ENCODE data around the gene TRMO. TPM values are rescaled to one million over a fixed set of nuclear protein-coding genes. Genes with fewer than 3 reads are reported as not detected.

TRMO gene
- total RNA-seq, 1 donor from 2014 or later = 18.5 TPM

DNA sequence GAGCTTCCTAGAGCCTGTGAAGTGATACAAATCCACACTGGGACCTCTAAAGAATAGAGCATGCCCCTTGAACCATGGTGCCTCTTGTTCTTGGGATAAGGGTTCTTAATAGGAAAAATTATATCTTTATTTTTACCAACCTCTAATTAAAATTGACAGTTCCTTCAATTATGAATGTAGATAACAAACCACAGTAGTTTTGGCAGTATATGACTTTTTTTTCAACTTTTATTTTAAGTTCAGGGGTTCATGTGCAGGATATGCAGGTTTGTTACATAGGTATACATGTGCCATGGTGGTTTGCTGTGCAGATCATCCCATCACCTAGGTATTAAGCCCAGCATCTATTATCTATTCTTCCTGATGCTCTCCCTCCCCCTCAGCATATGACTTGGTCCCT lies 14.7 kb upstream of the TRMO start:
- DNase-seq = no peak

DNA sequence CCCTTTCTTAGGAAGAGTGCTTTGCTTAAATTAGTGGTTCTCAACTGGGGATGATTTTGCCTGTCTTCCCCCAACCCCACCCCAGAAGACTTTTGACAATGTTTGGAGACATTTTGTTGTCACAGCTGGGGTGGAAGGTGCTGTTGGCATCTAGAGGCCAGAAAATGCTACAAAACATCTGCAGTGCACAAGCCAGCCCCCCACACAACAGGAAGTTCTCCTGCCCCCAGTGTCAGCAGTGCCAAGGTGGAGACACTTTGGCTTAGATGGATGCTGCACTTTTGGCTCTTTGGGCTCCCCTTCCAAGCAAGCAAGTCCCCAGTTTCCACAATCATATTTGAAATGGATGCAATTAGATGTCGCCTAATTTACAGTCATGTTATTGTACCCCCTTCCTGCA lies 13.0 kb upstream of the TRMO start:
- DNase-seq = no peak

DNA sequence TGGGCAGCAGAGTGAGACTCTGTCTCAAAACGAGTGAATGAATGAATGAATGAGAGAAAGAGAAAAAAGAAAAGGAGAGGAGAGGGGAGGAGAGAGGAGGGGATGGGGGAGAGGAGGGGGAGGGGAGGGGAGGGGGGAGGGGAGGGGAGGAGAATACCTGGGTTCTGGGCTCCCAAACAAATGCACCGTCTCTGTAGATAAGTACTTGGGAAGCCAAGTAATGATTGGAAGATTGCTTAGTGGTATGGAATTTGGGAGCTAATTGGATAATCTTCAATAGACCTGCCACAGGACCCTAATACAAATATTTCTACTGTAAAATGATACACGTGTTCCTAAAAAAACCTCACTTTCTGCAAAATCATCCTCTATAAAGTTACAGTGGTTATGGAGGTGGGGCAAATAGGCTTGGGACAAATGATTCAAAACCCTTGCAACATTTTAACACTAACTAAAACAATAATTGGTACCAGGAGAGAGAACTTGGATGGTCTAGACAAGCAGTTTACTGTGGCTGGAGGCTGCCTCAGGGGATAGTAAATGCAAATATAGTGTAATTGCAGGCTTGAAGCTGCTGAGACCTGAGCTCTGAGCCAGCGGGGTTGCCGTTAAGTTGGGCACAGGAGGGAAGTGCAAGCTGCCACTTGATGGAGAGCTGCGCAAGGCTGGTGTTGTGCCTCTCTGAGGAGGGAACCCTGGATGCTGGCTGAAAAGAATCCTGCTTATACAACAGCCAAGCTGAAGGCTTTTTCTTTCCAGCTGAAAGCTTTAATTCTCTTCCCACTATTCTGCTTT lies 12.2 kb upstream of the TRMO start:
- DNase-seq = no peak

DNA sequence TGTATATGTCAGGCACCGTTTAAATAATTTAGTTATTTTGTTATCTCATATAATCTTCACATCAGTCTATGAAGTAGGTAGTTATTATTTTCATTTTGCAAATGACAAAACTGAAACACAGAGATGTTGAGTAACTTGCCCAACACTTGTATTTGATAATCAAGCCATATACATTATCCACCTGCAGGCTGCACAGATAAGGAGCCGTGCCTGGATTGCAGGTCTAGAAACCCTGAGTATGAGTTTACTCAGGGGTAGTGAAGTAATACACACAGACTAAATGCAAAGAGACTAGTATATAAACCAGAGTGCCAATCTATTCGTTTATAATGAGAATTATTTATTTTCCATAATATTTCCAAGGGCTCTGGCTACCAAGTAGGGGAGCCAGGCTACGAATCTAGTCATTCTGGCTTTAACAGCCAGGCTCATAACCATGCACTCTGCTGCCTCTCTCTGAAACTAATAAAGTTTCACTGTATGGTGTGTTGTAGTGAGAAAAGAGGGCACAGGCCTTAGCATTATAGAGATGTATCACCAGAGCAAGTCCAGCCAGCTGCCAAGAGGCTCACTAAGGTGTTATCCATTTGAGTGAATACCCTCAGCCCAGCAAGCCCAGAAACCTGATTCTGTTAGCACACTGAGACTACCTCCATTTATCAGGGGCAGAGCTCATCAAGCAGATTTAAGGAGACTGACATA lies 11.1 kb upstream of the TRMO start:
- no peak for DNase-seq

GRCh38 chr9:97930972-97931371 lies 8.7 kb upstream of the TRMO start:
- no peak for DNase-seq

DNA sequence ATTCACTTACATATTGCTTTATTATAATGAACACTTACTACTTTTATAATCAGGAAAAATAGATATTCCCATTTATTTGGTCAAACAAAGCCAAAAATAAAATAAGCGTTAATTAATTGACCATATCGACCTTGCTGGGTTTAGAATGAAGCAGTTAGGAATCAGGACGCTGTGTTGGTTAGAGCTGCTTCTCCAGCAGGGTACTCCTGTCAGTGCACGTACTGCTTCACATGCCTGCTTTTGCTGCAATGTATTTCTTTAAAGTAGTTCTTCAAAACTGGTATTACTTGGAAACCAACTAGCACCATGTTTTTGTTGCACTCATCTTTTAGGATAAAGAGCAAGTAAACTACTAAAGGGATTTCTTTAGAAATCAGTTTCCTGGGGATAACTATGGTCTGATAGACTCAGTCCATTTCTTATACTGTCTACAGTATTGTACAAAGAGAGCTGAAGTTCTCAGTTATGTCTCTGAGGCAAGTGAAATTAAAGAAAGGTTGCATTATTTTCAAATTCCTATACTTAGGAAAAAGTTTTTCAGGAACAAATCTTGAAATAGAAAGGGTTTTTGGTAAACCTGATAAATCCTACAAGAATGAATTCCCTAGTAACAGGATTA lies 6.8 kb upstream of the TRMO start:
- no peak for DNase-seq

DNA sequence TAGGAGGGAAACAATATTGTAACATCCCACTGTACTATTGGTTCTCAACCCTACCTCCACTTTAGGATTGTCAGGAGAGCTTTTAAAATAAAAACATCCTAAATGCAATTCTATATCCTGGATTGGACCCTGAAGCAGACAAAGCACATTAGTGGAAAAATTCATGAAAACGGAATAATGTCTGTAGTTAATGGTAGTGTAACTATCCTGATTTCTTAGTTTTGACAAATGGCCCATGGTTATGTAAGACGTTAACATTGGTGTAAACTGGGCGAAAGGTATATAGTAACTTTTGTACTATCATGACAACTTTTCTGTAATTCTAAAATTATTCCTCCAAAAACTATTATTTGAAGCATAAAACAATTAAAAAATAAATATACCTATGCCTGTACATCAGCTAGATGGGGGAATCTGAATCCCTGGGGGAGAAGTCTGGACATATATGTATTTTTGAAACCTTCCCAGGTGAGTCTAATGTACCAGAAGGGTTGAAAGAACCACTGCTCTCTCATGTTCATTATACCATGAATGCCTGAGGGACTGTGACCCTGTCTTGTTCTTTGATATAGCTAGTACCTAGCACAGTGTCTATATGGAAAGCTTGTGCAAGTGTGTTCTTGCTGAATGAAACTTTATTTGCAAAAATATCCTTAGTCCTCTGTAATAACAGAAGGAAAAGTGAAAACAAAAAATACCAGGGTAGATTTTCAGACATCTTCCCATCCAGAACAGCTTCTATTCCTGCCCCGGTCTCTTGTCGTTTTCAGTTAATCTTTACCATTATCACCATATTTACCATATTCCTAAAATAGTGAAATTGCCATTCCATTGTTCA lies 3.4 kb upstream of the TRMO start:
- DNase-seq = no peak

- no peak for DNase-seq
Measured at GRCh38 chr9:97924386-97924785, 2.1 kb upstream of the TRMO start.

- DNase-seq = peak; percentile 84
Measured at GRCh38 chr9:97923529-97924108, 1.3 kb upstream of the TRMO start.

DNA sequence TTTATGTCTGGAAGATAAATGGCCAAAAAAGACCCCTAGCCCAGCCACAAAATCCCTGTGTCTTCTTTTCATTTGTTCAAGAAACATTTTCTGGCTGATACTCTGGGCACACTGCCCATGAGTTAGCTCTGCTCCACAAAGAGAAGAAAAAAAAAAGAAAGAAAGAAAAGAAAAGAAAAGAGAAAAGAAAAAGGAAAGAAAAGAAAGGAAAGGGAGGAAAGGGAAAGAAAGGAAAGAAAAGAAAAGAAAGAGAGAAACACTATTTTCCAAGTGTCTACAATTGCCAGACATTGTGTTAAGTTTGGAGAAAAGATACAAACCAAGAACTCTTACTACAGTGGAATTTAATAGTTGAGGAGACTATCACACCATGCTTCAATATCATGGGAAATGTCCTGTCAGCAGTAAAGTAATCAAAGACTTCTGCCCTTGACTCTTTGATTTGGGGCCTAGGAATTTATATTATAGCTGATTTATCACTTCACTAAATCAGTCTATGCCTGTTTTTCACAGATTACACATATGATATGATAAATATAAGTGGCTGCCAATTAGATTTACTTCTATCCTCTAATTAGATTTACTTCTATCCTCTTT lies 3.0 kb downstream of the TRMO start:
- DNase-seq = no peak

DNA sequence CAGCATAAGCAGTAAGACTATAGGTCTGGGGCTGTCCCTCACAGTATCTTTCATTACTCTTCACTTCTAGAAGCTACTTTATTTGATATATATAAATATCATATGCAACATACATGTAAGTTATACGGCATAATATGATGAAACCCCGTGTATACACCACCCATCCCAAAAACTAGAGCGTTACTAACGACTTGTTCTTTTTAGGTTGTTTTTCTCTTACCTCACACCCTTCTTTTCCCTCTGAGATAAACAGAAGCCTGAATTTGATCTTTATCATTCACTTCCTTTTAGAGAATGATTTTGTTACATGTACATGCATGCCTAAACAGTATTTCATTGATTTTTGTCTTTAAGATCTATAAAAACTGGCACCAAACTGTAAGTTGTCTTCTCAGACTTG lies 3.7 kb downstream of the TRMO start:
- DNase-seq = no peak

GRCh38 chr9:97911970-97912369 lies 10.3 kb downstream of the TRMO start:
- no peak for DNase-seq

GRCh38 chr9:97911528-97911927 lies 10.8 kb downstream of the TRMO start:
- DNase-seq = no peak

GRCh38 chr9:97910357-97910756 lies 11.9 kb downstream of the TRMO start:
- DNase-seq = no peak

DNA sequence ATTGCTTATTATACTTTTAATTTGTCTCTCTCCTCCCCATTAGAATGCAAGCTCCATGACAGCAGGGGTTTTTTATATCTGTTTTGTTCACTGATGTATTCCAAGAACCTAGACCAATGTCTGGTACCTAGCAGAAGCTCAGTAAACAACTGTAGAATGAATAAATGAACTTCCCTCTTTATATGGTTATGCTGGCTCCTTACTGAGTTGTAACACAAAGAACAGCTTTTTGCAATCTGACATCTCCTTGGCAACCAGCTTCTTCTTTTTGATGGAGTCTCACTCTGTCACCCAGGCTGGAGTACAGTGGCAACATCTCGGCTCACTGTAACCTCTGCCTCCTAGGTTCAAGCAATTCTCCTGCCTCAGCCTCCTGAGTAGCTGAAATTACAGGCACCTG lies 13.6 kb downstream of the TRMO start:
- DNase-seq = no peak

DNA sequence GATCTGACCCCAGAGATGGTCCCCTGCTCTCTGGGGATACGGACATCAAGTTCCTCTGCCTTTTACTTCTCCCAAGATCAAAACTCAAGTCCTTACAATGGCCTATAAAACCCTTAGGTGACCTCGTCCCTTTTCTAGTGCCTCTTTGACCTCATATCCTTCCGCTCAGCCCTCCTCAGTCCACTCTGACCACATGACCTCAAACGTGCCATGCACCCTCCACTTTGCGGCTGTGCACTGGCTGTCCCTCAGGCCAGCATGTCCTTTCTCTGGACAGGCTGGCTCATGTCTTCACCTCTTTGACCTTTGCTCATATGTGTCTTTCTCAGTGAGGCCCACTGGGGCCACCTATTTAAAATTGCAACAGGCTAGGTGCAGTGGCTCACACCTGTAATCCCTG lies 14.7 kb downstream of the TRMO start:
- DNase-seq = no peak

- DNase-seq = no peak
Measured at GRCh38 chr9:97907046-97907445, 15.3 kb downstream of the TRMO start.

DNA sequence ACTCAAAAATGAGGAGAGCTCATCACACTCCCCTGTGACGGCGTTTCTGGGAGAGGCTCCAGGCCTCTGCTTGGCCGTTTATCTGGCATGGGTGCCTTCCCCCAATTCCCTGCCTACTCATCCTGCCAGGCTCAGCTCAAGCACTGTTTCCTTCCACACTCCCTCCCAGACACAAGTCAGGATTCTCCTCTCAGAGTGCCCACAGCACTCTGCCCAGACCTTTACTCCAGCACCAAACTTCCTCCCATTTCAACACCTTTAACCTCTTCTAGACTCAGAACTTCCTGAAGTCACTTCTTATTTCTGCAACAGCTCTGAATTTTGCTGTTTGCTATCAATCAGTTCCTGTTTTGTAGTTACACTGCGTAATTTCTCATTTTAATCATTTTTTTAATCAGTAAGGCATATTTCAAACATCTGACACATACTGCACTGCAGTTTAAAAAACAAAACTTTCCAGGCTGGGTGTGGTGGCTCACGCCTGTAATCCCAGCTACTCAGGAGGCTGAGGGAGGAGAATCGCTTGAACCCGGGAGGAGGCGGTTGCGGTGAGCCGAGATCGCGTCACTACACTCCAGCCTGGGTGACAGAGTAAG lies 16.0 kb downstream of the TRMO start:
- DNase-seq = peak; percentile 56

DNA sequence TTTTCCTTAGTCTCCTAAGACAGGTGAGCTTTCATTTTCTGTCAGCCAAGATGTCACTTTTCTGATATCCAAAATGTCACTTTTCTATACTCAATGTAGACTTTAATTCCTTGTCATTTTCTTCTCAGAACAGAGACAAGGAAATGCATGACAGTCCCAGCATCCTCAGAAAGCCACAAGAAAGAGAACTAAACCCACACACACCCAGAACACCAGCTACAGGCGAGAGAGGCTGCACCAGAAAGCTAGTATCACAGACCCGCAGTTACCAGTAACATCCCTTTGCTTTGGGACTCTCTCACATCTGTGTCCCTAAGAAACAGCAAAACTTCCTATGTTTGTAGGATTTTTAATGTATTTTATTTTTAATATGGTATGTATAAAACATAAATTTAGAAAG lies 17.1 kb downstream of the TRMO start:
- no peak for DNase-seq

DNA sequence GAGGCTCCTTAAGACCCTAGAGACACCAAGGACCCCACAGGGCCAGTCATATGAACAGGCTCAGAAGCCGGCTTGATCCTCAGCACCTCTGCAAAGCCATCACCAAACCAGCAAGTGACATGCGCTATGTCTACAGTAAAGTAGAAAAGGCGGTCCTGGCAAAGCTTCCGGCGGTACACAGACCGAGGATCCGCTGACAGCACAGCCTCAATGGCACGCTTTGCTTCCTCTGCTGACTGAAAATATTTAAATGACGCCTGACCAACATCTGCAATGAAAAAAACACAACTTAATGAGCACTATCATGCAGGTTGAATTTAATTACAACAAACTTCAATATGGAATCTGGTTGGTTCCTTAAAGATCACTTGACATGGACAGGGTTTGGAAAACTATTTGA lies 17.6 kb downstream of the TRMO start:
- DNase-seq = no peak

DNA sequence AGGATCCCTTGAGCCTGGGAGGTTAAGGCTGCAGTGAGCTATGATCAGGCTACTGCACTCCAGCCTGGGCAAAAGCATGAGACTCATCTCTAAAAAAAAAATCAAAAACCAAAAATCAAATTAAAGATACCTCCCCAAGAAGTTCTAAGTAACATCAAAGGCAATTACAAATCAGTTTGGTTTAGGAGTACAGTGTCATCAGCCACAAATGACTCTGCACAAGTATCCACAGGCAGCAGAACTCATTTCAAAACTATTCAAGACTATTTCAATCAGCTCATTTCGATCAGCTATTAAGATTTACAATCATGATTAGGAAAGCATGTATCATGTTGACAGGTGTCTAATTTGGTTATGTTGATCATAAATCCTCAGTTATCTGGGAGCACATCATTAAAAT lies 19.1 kb downstream of the TRMO start:
- DNase-seq = no peak
